CD4-positive, alpha-beta T cell treated with Interferon gamma for 1 hour (primary cell): Measurements from ENCODE around the gene GFI1B.
"Not testable (repeated sequence)": the region's sequence is repeated elsewhere in the genome, so short reads cannot be mapped to it uniquely, and the experiment has no call there.

ENCODE experiments used
- DNase-seq: peaks from one replicate; pipeline ENCODE4 v3.0.0-alpha.2; 2020

The GFI1B gene

GRCh38 chr9:132969783-132970182, 8.7 kb upstream of the GFI1B start:
- DNase-seq = no peak

DNA sequence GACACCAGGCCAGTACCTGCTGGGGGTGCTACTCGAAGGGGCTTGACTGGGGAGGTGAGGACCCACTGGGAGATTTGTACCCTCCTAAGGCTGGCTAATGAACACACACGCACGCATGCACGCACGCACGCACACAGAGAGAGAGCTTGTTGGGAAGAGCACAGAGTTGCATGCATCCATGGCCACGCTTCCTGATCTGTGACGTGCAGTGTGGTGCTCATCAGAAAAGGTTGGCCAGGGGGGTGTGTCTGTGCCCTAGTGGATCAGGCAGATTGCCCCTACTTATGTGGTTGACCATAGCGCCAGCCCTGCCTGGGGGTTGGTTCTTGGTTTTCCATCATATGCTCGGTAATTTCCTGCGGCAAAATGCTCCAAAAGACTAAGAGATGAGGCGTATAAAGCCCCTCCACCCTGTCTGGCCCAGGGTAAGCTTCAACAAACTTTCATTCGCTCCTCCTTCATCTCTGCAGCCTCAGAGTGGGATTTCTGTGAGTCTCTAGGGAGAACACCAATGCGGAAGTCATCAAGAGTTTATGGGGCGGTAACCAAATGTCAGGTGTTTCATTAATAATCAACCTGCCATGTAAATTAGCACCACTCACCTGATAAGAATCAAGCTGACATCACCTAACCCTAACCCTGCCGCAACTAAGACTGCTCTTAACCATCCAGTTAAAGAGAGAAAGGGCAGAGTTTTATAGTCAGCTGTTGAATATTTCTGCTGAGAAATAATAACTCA, 8.0 kb upstream of the GFI1B start:
- DNase-seq = no peak

DNA sequence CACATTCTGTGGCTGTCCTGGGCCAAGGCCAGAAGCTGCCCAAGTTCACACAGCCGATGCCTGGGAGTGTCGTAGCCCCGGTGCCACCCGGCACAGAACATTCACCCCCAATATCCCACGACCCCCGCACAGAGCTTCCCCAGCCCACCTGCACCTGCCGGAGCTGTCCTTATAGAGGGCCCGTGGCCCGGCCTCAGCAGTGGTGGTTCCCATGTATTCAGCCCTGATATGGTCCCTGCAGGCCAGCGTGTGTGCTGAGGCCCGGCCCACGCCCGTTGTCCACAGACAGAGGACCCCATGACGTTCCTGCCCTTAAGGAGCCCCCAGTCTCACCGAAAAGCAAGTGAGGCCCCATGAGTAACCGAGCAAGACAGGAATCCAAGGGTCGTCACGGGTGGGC, 5.3 kb upstream of the GFI1B start:
- DNase-seq = no peak

GRCh38 chr9:132973713-132974112, 4.8 kb upstream of the GFI1B start:
- DNase-seq = no peak

- no peak for DNase-seq
Observed at GRCh38 chr9:132975961-132976360, 2.5 kb upstream of the GFI1B start.

GRCh38 chr9:132976571-132976970, 1.9 kb upstream of the GFI1B start:
- no peak for DNase-seq

DNA sequence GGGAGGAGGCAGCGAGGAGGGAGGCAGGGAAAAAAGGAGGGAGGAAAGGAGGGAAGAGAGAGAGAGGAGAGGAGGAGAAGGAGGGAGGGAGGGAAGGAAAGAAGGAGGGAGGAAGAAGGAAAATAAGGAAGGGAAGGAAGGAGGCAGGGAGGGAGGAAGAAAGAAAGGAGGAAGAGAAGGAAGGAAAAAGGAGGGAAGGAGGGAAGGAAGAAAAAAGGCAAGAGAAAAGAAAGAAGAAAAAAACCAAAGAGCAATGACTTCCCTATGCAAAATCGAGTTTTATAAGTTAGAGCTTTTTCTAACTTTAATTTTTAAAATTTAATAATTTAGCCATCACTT, 413 bp upstream of the GFI1B start:
- no peak for DNase-seq

- DNase-seq = no peak
Observed at GRCh38 chr9:132980157-132980556, 1.7 kb downstream of the GFI1B start.

GRCh38 chr9:132982458-132982857, 4.0 kb downstream of the GFI1B start:
- DNase-seq = no peak

DNA sequence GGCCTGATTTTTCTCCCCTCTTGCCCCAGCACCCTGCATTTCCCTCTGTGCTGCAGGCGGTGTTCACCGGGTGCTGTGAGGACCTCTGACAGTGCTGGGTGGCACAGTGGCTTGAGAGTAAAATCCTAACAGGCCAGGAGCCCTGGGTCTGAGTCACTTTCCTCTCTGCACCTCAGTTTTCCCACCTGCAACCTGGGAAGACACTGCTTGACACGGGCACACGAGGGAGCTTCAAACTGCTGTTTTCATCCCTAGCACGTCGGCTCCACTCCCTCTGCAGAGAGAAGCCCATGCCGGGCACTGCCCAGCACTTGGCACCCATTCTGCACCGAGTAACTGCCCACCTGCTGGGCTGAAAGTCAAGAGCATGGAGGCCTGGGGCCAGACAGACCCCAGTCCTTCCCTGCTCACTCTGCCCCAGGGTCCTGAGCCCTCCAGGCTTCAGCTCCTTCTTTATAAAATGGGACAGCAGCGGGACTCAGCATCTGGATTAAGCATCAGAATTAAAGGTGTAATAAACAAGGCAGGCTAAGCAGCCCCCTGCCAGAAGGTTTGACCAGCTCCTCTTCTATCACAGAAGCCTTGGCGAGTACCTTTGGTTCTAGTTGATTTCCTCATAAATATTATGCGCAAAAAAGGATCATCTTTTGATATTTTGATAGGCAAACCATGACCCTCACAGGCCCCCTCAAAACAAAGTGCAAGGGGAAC, 5.2 kb downstream of the GFI1B start:
- DNase-seq = no peak

GRCh38 chr9:132984202-132985070, 5.9 kb downstream of the GFI1B start:
- DNase-seq = no peak

DNA sequence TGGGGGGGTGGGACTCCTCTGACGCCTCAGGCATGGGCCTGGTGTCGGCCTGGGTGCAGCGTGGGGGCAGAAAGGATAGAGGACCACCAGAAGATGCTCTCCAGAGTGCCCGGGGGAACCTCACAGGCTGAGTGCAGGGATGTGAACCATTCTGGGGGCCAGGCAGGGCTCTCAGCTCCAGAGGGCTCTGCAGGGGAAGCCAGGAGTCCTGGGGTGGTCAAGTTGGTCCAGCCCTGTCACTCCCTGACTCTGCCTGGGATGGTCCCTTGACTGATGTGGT, 6.5 kb downstream of the GFI1B start:
- no peak for DNase-seq

- DNase-seq = no peak
Observed at GRCh38 chr9:132985489-132985888, 7.0 kb downstream of the GFI1B start.

GRCh38 chr9:132986114-132986513, 7.6 kb downstream of the GFI1B start:
- no peak for DNase-seq

DNA sequence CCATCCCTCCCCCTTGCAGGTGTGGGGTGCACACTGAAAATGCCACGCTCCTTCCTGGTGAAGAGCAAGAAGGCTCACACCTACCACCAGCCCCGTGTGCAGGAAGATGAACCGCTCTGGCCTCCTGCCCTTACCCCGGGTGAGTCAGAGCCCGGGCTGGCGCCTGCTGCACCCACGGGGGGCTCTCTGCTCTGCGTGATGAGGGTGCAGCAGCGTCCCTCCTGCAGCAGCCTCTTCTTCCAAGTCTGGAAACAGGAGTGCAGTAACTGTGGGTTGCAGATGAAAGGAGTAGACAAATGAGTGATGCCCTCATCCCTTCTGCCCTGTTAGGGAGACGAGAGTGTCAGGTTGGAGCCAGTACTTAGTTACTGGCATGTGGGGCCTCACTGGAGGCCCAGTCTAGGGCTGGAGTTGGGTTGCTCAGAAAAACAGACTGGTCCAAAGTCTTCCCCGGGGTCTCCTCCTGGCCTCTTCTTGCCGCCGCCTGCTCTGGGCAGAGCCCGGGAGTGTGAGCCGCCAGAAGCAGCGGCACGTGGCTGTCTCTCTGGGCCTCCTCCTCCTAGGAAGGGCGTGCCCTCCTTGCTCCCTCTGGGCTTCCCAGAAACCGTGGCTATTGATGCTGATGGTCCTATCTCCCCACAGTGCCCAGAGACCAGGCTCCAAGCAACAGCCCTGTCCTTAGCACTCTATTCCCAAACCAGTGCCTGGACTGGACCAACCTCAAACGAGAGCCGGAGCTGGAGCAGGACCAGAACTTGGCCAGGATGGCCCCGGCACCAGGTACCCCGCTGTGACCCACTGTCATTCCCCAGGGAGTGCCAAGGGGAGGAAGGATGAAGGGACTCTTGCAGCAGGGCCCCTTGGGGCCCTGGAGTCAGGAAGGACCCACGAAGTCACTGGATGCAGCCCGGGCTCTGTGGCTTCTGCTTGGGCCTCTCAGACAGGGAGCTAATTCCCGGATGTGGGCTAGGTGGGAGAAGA, 8.4 kb downstream of the GFI1B start:
- DNase-seq = no peak

GRCh38 chr9:132988244-132989013, 9.9 kb downstream of the GFI1B start:
- no peak for DNase-seq

- no peak for DNase-seq
Observed at GRCh38 chr9:132989014-132989310, 10.5 kb downstream of the GFI1B start.

DNA sequence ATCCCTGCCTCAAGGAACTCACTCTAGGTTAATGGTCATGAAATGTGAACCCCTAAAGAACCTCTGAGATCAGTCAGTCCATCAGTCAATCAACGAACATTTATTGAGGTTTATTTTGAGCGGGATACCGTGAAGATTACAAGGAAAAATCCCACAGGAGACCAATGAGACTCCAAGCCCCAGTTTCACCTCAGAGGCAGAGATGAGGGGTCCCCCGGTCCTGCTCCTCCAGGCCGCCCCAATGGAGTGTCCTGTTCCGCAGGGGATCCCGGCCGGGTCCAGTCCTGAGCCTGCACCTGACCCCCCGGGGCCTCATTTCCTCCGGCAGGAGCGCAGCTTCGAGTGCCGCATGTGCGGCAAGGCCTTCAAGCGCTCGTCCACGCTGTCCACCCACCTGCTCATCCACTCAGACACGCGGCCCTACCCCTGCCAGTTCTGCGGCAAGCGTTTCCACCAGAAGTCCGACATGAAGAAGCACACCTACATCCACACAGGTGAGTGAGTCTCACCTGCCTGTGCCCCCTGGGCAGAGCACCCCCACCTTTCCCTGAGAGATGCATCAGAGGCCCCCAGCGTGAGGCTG, 11.0 kb downstream of the GFI1B start:
- no peak for DNase-seq

- not testable (repeated sequence) for DNase-seq
Observed at GRCh38 chr9:132989998-132990557, 11.6 kb downstream of the GFI1B start.

- no peak for DNase-seq
Observed at GRCh38 chr9:132990781-132991180, 12.3 kb downstream of the GFI1B start.
